ENCODE results near the gene PATZ1. TPM values are rescaled to one million over a fixed set of nuclear protein-coding genes. Genes with fewer than 3 reads are reported as not detected.

PATZ1 gene
- total RNA-seq, 1 experiment from 2014 or later = 60.5 TPM

- TF ChIP-seq E2F4 (CRISPR knock-in tag; IDR thresholded peaks at IDR 0.05; ENCODE audit: borderline replicate concordance, low read depth) = no peak
- TF ChIP-seq SOX15 (CRISPR knock-in tag; IDR thresholded peaks at IDR 0.05) = no peak
- TF ChIP-seq SMAD3 (CRISPR knock-in tag; IDR thresholded peaks at IDR 0.05; ENCODE audit: borderline replicate concordance) = no peak
Measured at GRCh38 chr22:31354515-31354914, 8.4 kb upstream of the PATZ1 start (continued).

- no peak overlapping the region for H3K4me3 Mint-ChIP-seq
- POLR2A ChIA-PET = interaction anchor here (0.5 kb wide), 1 partner anchor 27 kb away, joined by 3 read pairs; no protein-coding TSS in a partner anchor
- no peak overlapping the region for H3K27ac Mint-ChIP-seq
Measured at GRCh38 chr22:31350410-31350863, 4.3 kb upstream of the PATZ1 start.

More at GRCh38 chr22:31350410-31350863, 4.3 kb upstream of the PATZ1 start:
- CTCF ChIA-PET = interaction anchor here (1.0 kb wide), 2 partner anchors 101 to 620 kb away, joined by 3 read pairs; no protein-coding TSS in a partner anchor
- Mint-ChIP-seq H3K4me1 (peaks cover 12% of the 10 kb centered on the region), H3K27me3 (ENCODE audit: low read depth) (no peaks in the 10 kb centered on the region), H3K9me3 (no peaks in the 10 kb centered on the region), H3K36me3 (no peaks in the 10 kb centered on the region)
- peak; percentile 37 for DNase-seq (ENCODE audit: low spot score)
- TF ChIP-seq ZNF425 (CRISPR knock-in tag; conservative IDR thresholded peaks at IDR 0.05) (no peak), SOX15 (CRISPR knock-in tag; IDR thresholded peaks at IDR 0.05) (no peak), FOXP4 (CRISPR knock-in tag; IDR thresholded peaks at IDR 0.05) (no peak), JUN (CRISPR knock-in tag; IDR thresholded peaks at IDR 0.05) (no peak), ATF2 (CRISPR knock-in tag; IDR thresholded peaks at IDR 0.05; ENCODE audit: borderline replicate concordance, low read depth) (no peak), ATF3 (CRISPR knock-in tag; conservative IDR thresholded peaks at IDR 0.05) (no peak), GTF2I (CRISPR knock-in tag; conservative IDR thresholded peaks at IDR 0.05) (no peak), ZSCAN18 (CRISPR knock-in tag; IDR thresholded peaks at IDR 0.05) (no peak), NFATC4 (CRISPR knock-in tag; IDR thresholded peaks at IDR 0.05) (no peak), GABPB1 (CRISPR knock-in tag; IDR thresholded peaks at IDR 0.05) (no peak), MLX (CRISPR knock-in tag; IDR thresholded peaks at IDR 0.05) (no peak), ZNF232 (CRISPR knock-in tag; IDR thresholded peaks at IDR 0.05) (no peak), HMGXB4 (CRISPR knock-in tag; IDR thresholded peaks at IDR 0.05) (no peak), SMAD4 (CRISPR knock-in tag; IDR thresholded peaks at IDR 0.05) (no peak), SMAD3 (CRISPR knock-in tag; IDR thresholded peaks at IDR 0.05; ENCODE audit: borderline replicate concordance) (no peak), PRRX2 (CRISPR knock-in tag; IDR thresholded peaks at IDR 0.05) (no peak), MXD4 (CRISPR knock-in tag; IDR thresholded peaks at IDR 0.05; ENCODE audit: borderline replicate concordance) (no peak), ZNF671 (CRISPR knock-in tag; IDR thresholded peaks at IDR 0.05) (no peak)
- no peak for ATAC-seq

Data from WTC11 (cell line).